Heart left ventricle (tissue), 16 donors: Measurements from ENCODE around the gene OR6N2. TPM values are rescaled to one million over a fixed set of nuclear protein-coding genes. Genes with fewer than 3 reads are reported as not detected.

Source experiments
- ATAC-seq, 4 donors: fragments of 200-7000 bp; cut with Tn5 transposase; one replicate each; pipeline ENCODE4 v1.9.1; 2020 to 2022; ENCODE audit warnings: moderate library complexity in 4 of 4, mild to moderate bottlenecking in 3 of 4, moderate number of reproducible peaks in 1 of 4
- DNase-seq, 5 donors: peaks; one replicate each; pipeline ENCODE4 v3.0.0-alpha.2; 2020
- H3K27ac ChIP-seq, 12 donors: fragments of 200-600 bp; sonication (generic) in 4 of 12; one replicate each; pipeline versions ENCODE4 v1.5.0 to v1.8.0; 2016 to 2022; ENCODE audit warnings: mild to moderate bottlenecking in 2 of 12
- H3K27me3 ChIP-seq, 9 donors: fragments of 200-600 bp; sonication (generic) in 2 of 9; one replicate each; pipeline versions ENCODE4 v1.5.1 to v1.8.0; 2016 to 2022; ENCODE audit warnings: mild to moderate bottlenecking in 3 of 9
- H3K36me3 ChIP-seq, 9 donors: fragments of 200-600 bp; sonication (generic) in 2 of 9; one replicate each; pipeline versions ENCODE4 v1.5.0 to v1.8.0; 2018 to 2022; ENCODE audit warnings: mild to moderate bottlenecking in 2 of 9
- H3K4me1 ChIP-seq, 12 donors: fragments of 200-600 bp; sonication (generic) in 4 of 12; one replicate each; pipeline versions ENCODE4 v1.5.0 to v1.8.0; 2016 to 2022; ENCODE audit warnings: mild to moderate bottlenecking in 3 of 12
- H3K4me3 ChIP-seq, 12 donors: fragments of 200-600 bp; sonication (generic) in 4 of 12; one replicate each; pipeline versions ENCODE4 v1.5.0 to v1.8.0; 2017 to 2022; ENCODE audit warnings: mild to moderate bottlenecking in 9 of 12, moderate library complexity in 4 of 12
- H3K9me3 ChIP-seq, 12 donors: fragments of 200-600 bp; sonication (generic) in 4 of 12; one replicate each; pipeline versions ENCODE4 v1.5.0 to v1.8.0; 2016 to 2022; ENCODE audit warnings: mild to moderate bottlenecking in 1 of 12
- POLR2A ChIP-seq, 2 donors: fragments of 450-650 bp; IDR thresholded peaks; one replicate each; pipeline ENCODE4 v1.6.1; 2017; ENCODE audit warnings: antibody characterized with exemption in 2 of 2, mild to moderate bottlenecking in 2 of 2, moderate library complexity in 2 of 2
- WGBS, 4 donors: extraction: QIAGEN DNeasy Blood & Tissue Kit in 2 of 4; methylation state at CpG; one replicate each; pipeline versions ENCODE4 v1.1.5 to v1.1.7; 2013 to 2018; 5-methylcytosine and 5-hydroxymethylcytosine counted together
- intact Hi-C, 10 donors: fragments of 100-400 bp; cut with DNase I; formaldehyde crosslinking; loops; one replicate each; pipeline versions ENCODE4 v1.11.1 to v1.14.2; 2022
- polyA plus RNA-seq, 2 donors: library from polyadenylated mRNA; stranded (reverse); fragments of 200-250 nt; gene quantifications; one replicate each; pipeline ENCODE4 v1.2.3, GENCODE V29; 2013
- total RNA-seq, 9 donors: library from RNA; depleted of rRNA in 2 of 9; stranded (reverse); fragments of >200 nt in 2 of 9; fragmentation: NEBNext Ultra II Directional in 3 of 9; extraction: Animal tissue kit (Norgen Biotek cat#: 25700) in 3 of 9; gene quantifications; one replicate each; pipeline versions ENCODE4 v1.1.0 to v1.2.4, GENCODE V29; 2016 to 2023
- TF ChIP-seq, protein P1 (sequence below), 12 donors: fragments of 200-600 bp; sonication (generic) in 4 of 12; IDR thresholded peaks; one replicate each; pipeline versions ENCODE4 v1.5.0 to v1.8.0; 2018 to 2022; ENCODE audit warnings: antibody characterized with exemption in 12 of 12, mild to moderate bottlenecking in 5 of 12
- donor health status: ischemic (EF 13 %, LVEDD 7.1; RV severe dilation, severe dysfunction).
- donor health status: healthy with polysubstance abuse.
- donor health status: DM: no; HTN: yes; CAD: no.
- donor health status: DM: no; HTN: no; CAD: no.
- donor health status: ischemic (EF 25% LVEDD 6.9; RV normal size, moderate dysfunction).
- donor health status: ischemic (EF 25% LVEDD 5.7; RV mildly dilated, moderate dysfunction).
- donor health status: healthy.
- donor health status: DM: yes; HTN: yes; CAD: no.
- donor health status: ischemic (EF 35%, LVEDD 5.7; RV mildly dilated, moderate dysfunction).
- donor health status: nonischemic (EF 11% LVEDD 7.7; RV severe dilation, severe dysfunction).
- donor health status: DM: yes; HTN: yes; CAD: no.
- donor health status: PGD.
- donor health status: ischemic (EF 29% LVEDD 5.4; RV normal size, mild dysfunction).
- donor health status: nonischemic (EF 23%, LVEDD 6.1; RV moderate dilation, normal function).

The OR6N2 gene
- total and polyA plus RNA-seq, 11 donors, result not detected

DNA sequence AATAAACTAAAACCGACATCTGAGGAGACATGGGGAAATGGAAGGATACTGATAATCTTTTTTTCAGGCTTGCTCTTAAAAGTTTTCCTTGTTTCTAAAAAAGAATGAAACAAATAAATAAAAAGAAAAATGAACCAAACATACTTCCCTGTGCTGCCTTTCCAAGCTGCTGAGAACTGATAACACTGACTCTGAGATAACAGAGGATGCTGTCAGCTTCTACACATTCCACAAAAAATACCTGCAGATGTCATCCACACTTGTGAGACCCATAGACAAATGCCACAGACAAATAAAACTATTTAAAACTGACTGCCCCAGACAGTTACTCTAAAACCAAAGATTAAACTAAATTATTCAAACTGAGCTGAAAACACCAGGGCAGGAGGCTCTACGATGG lies 48.5 kb downstream of the OR6N2 start:
- WGBS, 4 donors, result 59 to 73% (median 66%) methylated on average over 2 of the region's 2 CpGs
- no peaks in the 10 kb centered on the region for H3K9me3 ChIP-seq
- no peaks in the 10 kb centered on the region for H3K36me3 ChIP-seq
- H3K27me3 ChIP-seq, result peaks cover 0 to 3% (median 0%) of the 10 kb centered on the region in 9 donors
- no peak for DNase-seq
- H3K4me1 ChIP-seq, result peaks cover 0 to 6% (median 0%) of the 10 kb centered on the region in 12 donors
- H3K4me3 ChIP-seq, result no peak overlapping the region
- ATAC-seq, result no peak
- H3K27ac ChIP-seq, result no peak overlapping the region
- intact Hi-C loops, result no loop called here
- TF ChIP-seq POLR2A (IDR thresholded peaks at IDR 0.05), result no peak
- TF ChIP-seq, protein P1, sequence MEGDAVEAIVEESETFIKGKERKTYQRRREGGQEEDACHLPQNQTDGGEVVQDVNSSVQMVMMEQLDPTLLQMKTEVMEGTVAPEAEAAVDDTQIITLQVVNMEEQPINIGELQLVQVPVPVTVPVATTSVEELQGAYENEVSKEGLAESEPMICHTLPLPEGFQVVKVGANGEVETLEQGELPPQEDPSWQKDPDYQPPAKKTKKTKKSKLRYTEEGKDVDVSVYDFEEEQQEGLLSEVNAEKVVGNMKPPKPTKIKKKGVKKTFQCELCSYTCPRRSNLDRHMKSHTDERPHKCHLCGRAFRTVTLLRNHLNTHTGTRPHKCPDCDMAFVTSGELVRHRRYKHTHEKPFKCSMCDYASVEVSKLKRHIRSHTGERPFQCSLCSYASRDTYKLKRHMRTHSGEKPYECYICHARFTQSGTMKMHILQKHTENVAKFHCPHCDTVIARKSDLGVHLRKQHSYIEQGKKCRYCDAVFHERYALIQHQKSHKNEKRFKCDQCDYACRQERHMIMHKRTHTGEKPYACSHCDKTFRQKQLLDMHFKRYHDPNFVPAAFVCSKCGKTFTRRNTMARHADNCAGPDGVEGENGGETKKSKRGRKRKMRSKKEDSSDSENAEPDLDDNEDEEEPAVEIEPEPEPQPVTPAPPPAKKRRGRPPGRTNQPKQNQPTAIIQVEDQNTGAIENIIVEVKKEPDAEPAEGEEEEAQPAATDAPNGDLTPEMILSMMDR (IDR thresholded peaks at IDR 0.05), result no peak

DNA sequence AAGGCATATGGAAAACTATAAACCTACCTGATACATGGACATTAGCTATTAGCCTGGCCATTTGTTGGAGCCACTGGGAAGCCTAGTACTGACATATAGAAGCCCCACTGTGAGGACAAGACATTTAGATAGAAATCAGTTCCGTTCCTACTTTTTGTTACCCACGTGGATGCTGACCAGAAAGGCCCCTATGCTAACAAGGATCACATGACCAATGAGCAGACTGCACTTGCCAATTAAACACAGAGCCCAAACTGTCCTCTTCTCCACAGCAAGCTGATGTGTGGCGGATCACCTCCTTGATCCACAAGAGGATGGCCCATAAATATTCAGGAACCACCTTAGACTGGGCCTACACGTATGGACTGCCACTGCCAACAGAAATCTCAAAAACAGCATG lies 49.3 kb downstream of the OR6N2 start:
- H3K36me3 ChIP-seq, result no peaks in the 10 kb centered on the region
- no peak overlapping the region for H3K27ac ChIP-seq
- ATAC-seq, result no peak
- peaks cover 0 to 6% (median 0%) of the 10 kb centered on the region in 12 donors for H3K4me1 ChIP-seq
- no peaks in the 10 kb centered on the region for H3K9me3 ChIP-seq
- peaks cover 0 to 8% (median 0%) of the 10 kb centered on the region in 9 donors for H3K27me3 ChIP-seq
- no peak overlapping the region for H3K4me3 ChIP-seq
- TF ChIP-seq POLR2A (IDR thresholded peaks at IDR 0.05), result no peak
- TF ChIP-seq, protein P1 (IDR thresholded peaks at IDR 0.05), result no peak
- no peak for DNase-seq
- intact Hi-C loops, result no loop called here
- 83 to 89% (median 86%) methylated on average over 4 of the region's 4 CpGs for WGBS, 4 donors

DNA sequence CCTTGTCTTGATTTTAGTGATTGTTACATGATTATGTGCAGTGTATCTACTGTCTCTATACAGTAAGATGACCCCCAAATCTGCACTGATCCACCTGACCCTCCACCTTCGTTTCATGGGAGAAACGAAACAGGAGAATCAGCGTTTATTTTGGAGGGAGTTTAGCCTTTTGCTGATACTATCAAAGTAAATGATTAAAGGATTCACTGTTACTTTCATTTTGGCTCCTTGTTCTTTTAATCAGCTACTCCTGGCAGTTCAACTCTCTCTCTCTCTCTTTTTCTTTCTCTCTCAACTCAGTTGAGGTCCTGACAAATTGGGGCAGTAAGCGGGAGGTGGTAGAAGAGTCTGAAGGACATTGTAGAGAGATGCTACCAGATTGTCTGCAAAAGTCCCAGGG lies 50.6 kb downstream of the OR6N2 start:
- intact Hi-C loops, result no loop called here
- TF ChIP-seq POLR2A (IDR thresholded peaks at IDR 0.05), result no peak
- TF ChIP-seq, protein P1 (IDR thresholded peaks at IDR 0.05), result no peak
- no peaks in the 10 kb centered on the region for H3K36me3 ChIP-seq
- no peak overlapping the region for H3K4me3 ChIP-seq
- no peaks in the 10 kb centered on the region for H3K9me3 ChIP-seq
- H3K4me1 ChIP-seq, result peaks cover 0 to 6% (median 0%) of the 10 kb centered on the region in 12 donors
- DNase-seq (no peak), ATAC-seq (no peak)
- H3K27ac ChIP-seq, result no peak overlapping the region
- H3K27me3 ChIP-seq, result peaks cover 0 to 8% (median 0%) of the 10 kb centered on the region in 9 donors
- WGBS, 4 donors, result 73 to 86% (median 75%) methylated on average over 4 of the region's 4 CpGs

- Histone ChIP-seq H3K9me3 (no peaks in the 10 kb centered on the region), H3K36me3 (no peaks in the 10 kb centered on the region), H3K4me1 (peaks cover 0 to 6% (median 0%) of the 10 kb centered on the region in 12 donors), H3K4me3 (no peak overlapping the region), H3K27ac (no peak overlapping the region), H3K27me3 (peaks cover 0 to 8% (median 0%) of the 10 kb centered on the region in 9 donors)
- no peak for DNase-seq
- intact Hi-C loops, result no loop called here
- ATAC-seq, result no peak
- TF ChIP-seq POLR2A (IDR thresholded peaks at IDR 0.05), result no peak
- TF ChIP-seq, protein P1 (IDR thresholded peaks at IDR 0.05), result no peak
- WGBS, 4 donors, result 68 to 76% (median 73%) methylated on average over 3 of the region's 3 CpGs
Measured at GRCh38 chr1:158728510-158729225, 52.3 kb downstream of the OR6N2 start.
